ENCODE measurements around the gene WDR45B.

GRCh38 chr17:82636626-82637598 is 11.3 kb downstream of the WDR45B start:
- TF ChIP-seq, protein P1, sequence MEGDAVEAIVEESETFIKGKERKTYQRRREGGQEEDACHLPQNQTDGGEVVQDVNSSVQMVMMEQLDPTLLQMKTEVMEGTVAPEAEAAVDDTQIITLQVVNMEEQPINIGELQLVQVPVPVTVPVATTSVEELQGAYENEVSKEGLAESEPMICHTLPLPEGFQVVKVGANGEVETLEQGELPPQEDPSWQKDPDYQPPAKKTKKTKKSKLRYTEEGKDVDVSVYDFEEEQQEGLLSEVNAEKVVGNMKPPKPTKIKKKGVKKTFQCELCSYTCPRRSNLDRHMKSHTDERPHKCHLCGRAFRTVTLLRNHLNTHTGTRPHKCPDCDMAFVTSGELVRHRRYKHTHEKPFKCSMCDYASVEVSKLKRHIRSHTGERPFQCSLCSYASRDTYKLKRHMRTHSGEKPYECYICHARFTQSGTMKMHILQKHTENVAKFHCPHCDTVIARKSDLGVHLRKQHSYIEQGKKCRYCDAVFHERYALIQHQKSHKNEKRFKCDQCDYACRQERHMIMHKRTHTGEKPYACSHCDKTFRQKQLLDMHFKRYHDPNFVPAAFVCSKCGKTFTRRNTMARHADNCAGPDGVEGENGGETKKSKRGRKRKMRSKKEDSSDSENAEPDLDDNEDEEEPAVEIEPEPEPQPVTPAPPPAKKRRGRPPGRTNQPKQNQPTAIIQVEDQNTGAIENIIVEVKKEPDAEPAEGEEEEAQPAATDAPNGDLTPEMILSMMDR (IDR thresholded peaks at IDR 0.05; ENCODE audit: insufficient read depth, low read length, poor library complexity, severe bottlenecking) = no peak
- no peak for TF ChIP-seq EZH2phosphoT487 (conservative IDR thresholded peaks at IDR 0.05; ENCODE audit: low read length)

Measured in SU-DHL-6 (cell line).